ENCODE results near the gene PLA2G4A.

DNA sequence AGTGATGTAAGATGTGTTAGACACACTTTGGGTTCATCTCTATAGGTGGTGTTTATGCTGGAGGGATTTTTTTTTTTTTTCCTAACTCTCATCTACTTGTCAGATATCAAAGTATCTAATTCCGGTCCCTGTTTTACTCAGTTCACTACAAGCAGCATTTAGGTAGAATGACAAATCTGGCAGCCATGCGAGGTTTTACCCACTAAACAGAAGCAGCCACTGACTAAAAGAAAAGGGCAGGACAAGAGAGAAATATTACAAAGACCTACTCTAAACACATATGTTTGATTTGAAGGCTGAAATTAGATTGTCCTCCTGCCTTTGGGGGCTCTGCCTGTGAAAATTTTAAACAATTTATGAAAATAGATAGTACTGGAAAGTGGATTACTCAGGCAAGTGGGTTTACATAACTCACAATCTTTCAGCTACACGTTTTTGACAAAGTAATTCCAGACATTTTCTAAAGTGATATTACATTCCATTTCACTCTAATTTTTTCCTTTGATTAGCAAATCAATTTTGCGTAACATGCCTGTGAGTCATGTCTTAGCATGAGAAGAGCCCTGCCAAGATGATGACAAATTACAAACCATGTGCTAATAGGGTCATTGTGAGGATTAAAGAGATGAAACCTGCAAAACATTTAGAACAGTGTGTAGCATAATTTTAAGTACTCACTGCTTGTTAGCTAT lies 172.6 kb downstream of the PLA2G4A start:
- TF ChIP-seq, protein P1, sequence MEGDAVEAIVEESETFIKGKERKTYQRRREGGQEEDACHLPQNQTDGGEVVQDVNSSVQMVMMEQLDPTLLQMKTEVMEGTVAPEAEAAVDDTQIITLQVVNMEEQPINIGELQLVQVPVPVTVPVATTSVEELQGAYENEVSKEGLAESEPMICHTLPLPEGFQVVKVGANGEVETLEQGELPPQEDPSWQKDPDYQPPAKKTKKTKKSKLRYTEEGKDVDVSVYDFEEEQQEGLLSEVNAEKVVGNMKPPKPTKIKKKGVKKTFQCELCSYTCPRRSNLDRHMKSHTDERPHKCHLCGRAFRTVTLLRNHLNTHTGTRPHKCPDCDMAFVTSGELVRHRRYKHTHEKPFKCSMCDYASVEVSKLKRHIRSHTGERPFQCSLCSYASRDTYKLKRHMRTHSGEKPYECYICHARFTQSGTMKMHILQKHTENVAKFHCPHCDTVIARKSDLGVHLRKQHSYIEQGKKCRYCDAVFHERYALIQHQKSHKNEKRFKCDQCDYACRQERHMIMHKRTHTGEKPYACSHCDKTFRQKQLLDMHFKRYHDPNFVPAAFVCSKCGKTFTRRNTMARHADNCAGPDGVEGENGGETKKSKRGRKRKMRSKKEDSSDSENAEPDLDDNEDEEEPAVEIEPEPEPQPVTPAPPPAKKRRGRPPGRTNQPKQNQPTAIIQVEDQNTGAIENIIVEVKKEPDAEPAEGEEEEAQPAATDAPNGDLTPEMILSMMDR (IDR thresholded peaks at IDR 0.05): no peak
- no peak for TF ChIP-seq POLR2A (IDR thresholded peaks at IDR 0.05)

Data from transverse colon (tissue), 3 donors.